COLO668 (cell line): ENCODE measurements around the gene ZSWIM6.

Source experiments
- DNase-seq: peaks from one replicate; lab custom pipeline; 2025; ENCODE audit not compliant: unreplicated experiment; lab: John Stamatoyannopoulos, UW

The ZSWIM6 gene

GRCh38 chr5:61438298-61438970, 106.4 kb downstream of the ZSWIM6 start:
- DNase-seq: no peak

- DNase-seq: no peak
Observed at GRCh38 chr5:61440086-61440485, 108.0 kb downstream of the ZSWIM6 start.

- DNase-seq: no peak
Observed at GRCh38 chr5:61440596-61440995, 108.5 kb downstream of the ZSWIM6 start.

- DNase-seq: no peak
Observed at GRCh38 chr5:61441742-61442141, 109.7 kb downstream of the ZSWIM6 start.

- DNase-seq: no peak
Observed at GRCh38 chr5:61447780-61448495, 115.9 kb downstream of the ZSWIM6 start.

- DNase-seq: peak; percentile 9
Observed at GRCh38 chr5:61449804-61450492, 117.9 kb downstream of the ZSWIM6 start.

- peak; percentile 8 for DNase-seq
Observed at GRCh38 chr5:61450493-61451279, 118.6 kb downstream of the ZSWIM6 start.

GRCh38 chr5:61455179-61456006, 123.3 kb downstream of the ZSWIM6 start:
- no peak for DNase-seq

- DNase-seq: no peak
Observed at GRCh38 chr5:61460471-61460870, 128.4 kb downstream of the ZSWIM6 start.

GRCh38 chr5:61461417-61461816, 129.4 kb downstream of the ZSWIM6 start:
- DNase-seq: peak; percentile 10

GRCh38 chr5:61461926-61462325, 129.9 kb downstream of the ZSWIM6 start:
- DNase-seq: no peak

- DNase-seq: no peak
Observed at GRCh38 chr5:61463596-61463995, 131.5 kb downstream of the ZSWIM6 start.

GRCh38 chr5:61464512-61464911, 132.5 kb downstream of the ZSWIM6 start:
- DNase-seq: no peak

GRCh38 chr5:61465066-61465465, 133.0 kb downstream of the ZSWIM6 start:
- DNase-seq: no peak

- no peak for DNase-seq
Observed at GRCh38 chr5:61465496-61465895, 133.4 kb downstream of the ZSWIM6 start.

- no peak for DNase-seq
Observed at GRCh38 chr5:61466017-61466416, 134.0 kb downstream of the ZSWIM6 start.

GRCh38 chr5:61467766-61468482, 135.9 kb downstream of the ZSWIM6 start:
- no peak for DNase-seq

- no peak for DNase-seq
Observed at GRCh38 chr5:61468483-61468865, 136.4 kb downstream of the ZSWIM6 start.

- DNase-seq: no peak
Observed at GRCh38 chr5:61471352-61471751, 139.3 kb downstream of the ZSWIM6 start.
